SK-N-SH (cell line): ENCODE measurements around the gene ASTN2. TPM values are rescaled to one million over a fixed set of nuclear protein-coding genes. Genes with fewer than 3 reads are reported as not detected.

ENCODE experiments used
- CTCF ChIA-PET: fragments of 300-600, 350-600 bp; formaldehyde crosslinking; extraction: SDS; loops from one replicate; lab custom pipeline; 2021; lab: Yijun Ruan, JAX
- POLR2A ChIA-PET: fragments of 350-600 bp; sonication (Branson Sonifier 250); formaldehyde crosslinking; extraction: SDS; loops from one replicate; lab custom pipeline; 2020; ENCODE audit warnings: antibody characterized with exemption, inconsistent platforms; lab: Yijun Ruan, JAX
- DNase-seq: peaks from one replicate; pipeline ENCODE4 v3.0.0; 2012
- H2AFZ ChIP-seq: fragments of 200-600 bp; sonication (generic); 2 replicates; pipeline ENCODE4 v1.8.1; 2016; ENCODE audit warnings: antibody characterized with exemption, mild to moderate bottlenecking, low read depth
- H3F3A ChIP-seq: fragments of 200-600 bp; sonication (generic); replicated peaks from 2 replicates; pipeline ENCODE3; 2016; ENCODE audit warnings: antibody characterized with exemption, mild to moderate bottlenecking; ENCODE audit not compliant: insufficient read depth
- H3K27ac ChIP-seq, 2 experiments: fragments of 200-500 bp in 1 of 2; fragments of 200-600 bp in 1 of 2; sonication (Bioruptor generic) in 1 of 2; sonication (generic), shearing (Covaris generic) in 1 of 2; 2 replicates each; pipeline versions ENCODE4 v1.5.1 to v1.6.1; 2014 to 2016; ENCODE audit warnings: low read depth in 2 of 2, inconsistent platforms in 1 of 2, low read length in 1 of 2, mild to moderate bottlenecking in 1 of 2, mixed read lengths in 1 of 2
- H3K27me3 ChIP-seq: fragments of 200-600 bp; sonication (generic), shearing (Covaris generic); 2 replicates; pipeline ENCODE4 v1.6.1; 2016; ENCODE audit warnings: mixed run types; ENCODE audit not compliant: insufficient read depth
- H3K36me3 ChIP-seq, 2 experiments: fragments of 200-500 bp in 1 of 2; fragments of 200-600 bp in 1 of 2; sonication (Bioruptor generic) in 1 of 2; sonication (generic) in 1 of 2; replicated peaks in 1 of 2; 2 replicates each; pipeline versions ENCODE3 to v1.5.1; 2014 to 2016; ENCODE audit warnings: low read length in 1 of 2, mild to moderate bottlenecking in 1 of 2; ENCODE audit not compliant: insufficient read depth in 2 of 2, control insufficient read depth in 1 of 2
- H3K4me1 ChIP-seq, 2 experiments: fragments of 200-500 bp in 1 of 2; fragments of 200-600 bp in 1 of 2; sonication (Bioruptor generic) in 1 of 2; sonication (generic), shearing (Covaris generic) in 1 of 2; 2 replicates each; pipeline versions ENCODE4 v1.5.1 to v1.6.1; 2014 to 2016; ENCODE audit warnings: low read depth in 1 of 2, low read length in 1 of 2, mixed run types in 1 of 2; ENCODE audit not compliant: insufficient read depth in 2 of 2, control insufficient read depth in 1 of 2
- H3K4me2 ChIP-seq: fragments of 200-600 bp; sonication (generic), shearing (Covaris generic); 2 replicates; pipeline ENCODE4 v1.6.1; 2017; ENCODE audit warnings: mixed run types
- H3K4me3 ChIP-seq, 2 experiments: fragments of 200-500 bp in 1 of 2; fragments of 200-600 bp in 1 of 2; sonication (Bioruptor generic) in 1 of 2; sonication (generic), shearing (Covaris generic) in 1 of 2; 2 replicates each; pipeline versions ENCODE4 v1.5.1 to v1.8.1; 2014 to 2016; ENCODE audit warnings: low read depth in 2 of 2, inconsistent platforms in 1 of 2, low read length in 1 of 2, mild to moderate bottlenecking in 1 of 2, mixed read lengths in 1 of 2, moderate library complexity in 1 of 2
- H3K79me2 ChIP-seq: fragments of 200-600 bp; sonication (generic); 2 replicates; pipeline ENCODE4 v1.8.1; 2017; ENCODE audit warnings: mild to moderate bottlenecking; ENCODE audit not compliant: insufficient read depth
- H3K9ac ChIP-seq: fragments of 200-600 bp; sonication (generic); 2 replicates; pipeline ENCODE4 v1.6.1; 2017; ENCODE audit warnings: mixed run types
- H3K9me2 ChIP-seq: fragments of 200-600 bp; sonication (generic); 2 replicates; pipeline ENCODE4 v1.6.1; 2017; ENCODE audit warnings: mixed run types
- H3K9me3 ChIP-seq: fragments of 200-600 bp; sonication (generic); 2 replicates; pipeline ENCODE4 v1.6.1; 2017; ENCODE audit warnings: mixed run types, mild to moderate bottlenecking, moderate library complexity
- H4K20me1 ChIP-seq: fragments of 200-600 bp; sonication (generic); 2 replicates; pipeline ENCODE4 v1.6.1; 2017; ENCODE audit warnings: mild to moderate bottlenecking, mixed run types; ENCODE audit not compliant: insufficient read depth
- FOSL2 ChIP-seq: IDR thresholded peaks from 2 replicates; pipeline ENCODE4 v1.4.0; 2012; ENCODE audit warnings: low read depth, mild to moderate bottlenecking, moderate library complexity, borderline replicate concordance
- GATA2 ChIP-seq: sonication (generic); formaldehyde crosslinking; IDR thresholded peaks from 2 replicates; pipeline ENCODE4 v1.5.0; 2020; ENCODE audit warnings: mild to moderate bottlenecking, missing genetic modification reagents
- MEF2A ChIP-seq: IDR thresholded peaks from 2 replicates; pipeline ENCODE4 v1.4.0; 2012; ENCODE audit warnings: low read depth, borderline replicate concordance
- MXI1 ChIP-seq: IDR thresholded peaks from 2 replicates; pipeline ENCODE4 v1.6.1; 2012; ENCODE audit warnings: mild to moderate bottlenecking, low read depth, low read length, improper control_type of control experiment
- POLR2AphosphoS5 ChIP-seq: IDR thresholded peaks from 2 replicates; pipeline ENCODE4 v1.6.1; 2012; ENCODE audit warnings: low read depth, low read length
- RCOR1 ChIP-seq: fragments of 150-350 bp; IDR thresholded peaks from 2 replicates; pipeline ENCODE4 v1.6.1; 2017; ENCODE audit warnings: antibody characterized with exemption, low read length
- RFX5 ChIP-seq: IDR thresholded peaks from 2 replicates; pipeline ENCODE4 v1.6.1; 2012; ENCODE audit warnings: mild to moderate bottlenecking, improper control_type of control experiment, low read length
- SMC3 ChIP-seq: IDR thresholded peaks from 2 replicates; pipeline ENCODE4 v1.6.1; 2012; ENCODE audit warnings: low read depth, low read length, improper control_type of control experiment
- TAF1 ChIP-seq: IDR thresholded peaks from 2 replicates; pipeline ENCODE4 v1.6.1; 2012; ENCODE audit warnings: low read depth, mild to moderate bottlenecking, low read length, moderate library complexity, borderline replicate concordance
- TCF12 ChIP-seq: IDR thresholded peaks from 2 replicates; pipeline ENCODE4 v1.4.0; 2012
- WGBS: methylation state at CpG from one replicate; pipeline ENCODE4 v1.1.6; 2017; ENCODE audit warnings: low lambda C conversion rate; 5-methylcytosine and 5-hydroxymethylcytosine counted together
- polyA plus RNA-seq, 3 experiments: library from polyadenylated mRNA; depleted of rRNA; stranded (reverse); fragments of >200 nt; gene quantifications; 2 replicates each; pipeline ENCODE4 v1.2.3, GENCODE V29; 2012
- TF ChIP-seq, protein P1 (sequence below): IDR thresholded peaks from 2 replicates; pipeline ENCODE4 v1.6.1; 2012; ENCODE audit warnings: mild to moderate bottlenecking, low read depth, low read length, moderate library complexity
- TF ChIP-seq, protein P2 (sequence below): IDR thresholded peaks from 2 replicates; pipeline ENCODE4 v1.4.0; 2012; ENCODE audit warnings: low read depth, borderline replicate concordance
- TF ChIP-seq, protein P3 (sequence below): IDR thresholded peaks from 2 replicates; pipeline ENCODE4 v1.4.0; 2012; ENCODE audit warnings: low read depth, borderline replicate concordance

The ASTN2 gene
- polyA plus RNA-seq, 1 of the 3 experiments (the other 2 are of a cell fraction): 6.6 TPM

DNA sequence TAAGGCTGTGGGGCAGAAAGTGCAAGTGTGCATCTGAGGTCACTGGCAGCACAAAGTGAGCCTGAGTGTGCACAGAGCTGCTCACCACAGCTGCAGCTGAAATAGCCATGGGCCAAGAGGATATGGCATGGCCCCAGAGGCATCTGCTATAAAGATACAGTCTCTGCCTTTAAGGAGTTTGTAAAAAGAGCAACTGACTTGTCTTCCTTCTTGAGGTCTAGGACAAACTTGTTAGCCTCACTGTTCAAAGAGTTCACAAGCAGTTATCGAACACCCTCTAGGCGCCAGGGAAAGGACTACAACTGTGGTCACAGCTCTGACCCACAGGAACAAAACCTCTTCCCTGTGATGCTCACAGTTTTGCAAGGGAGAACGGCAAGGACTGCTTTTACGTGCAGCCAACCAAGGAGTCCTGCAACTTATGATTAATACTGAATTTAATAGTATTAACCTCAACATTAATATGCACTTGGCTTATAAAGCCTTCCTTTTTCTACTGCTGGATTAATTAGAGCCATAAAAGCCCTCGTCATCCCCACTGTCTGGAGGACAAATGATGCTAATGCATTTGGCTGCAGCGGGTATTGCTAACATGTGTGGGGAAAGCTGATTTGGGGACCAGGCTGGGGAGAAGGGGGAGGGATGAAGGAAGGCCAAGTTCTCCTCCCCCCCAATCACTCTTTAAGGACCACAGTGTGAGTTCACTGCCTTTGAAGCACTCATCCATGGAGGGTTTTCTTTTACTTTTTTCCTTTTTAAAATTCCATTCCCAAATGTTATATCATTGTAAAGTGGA lies 917.6 kb downstream of the ASTN2 start:
- no peaks in the 10 kb centered on the region for H3K9me2 ChIP-seq
- H3K27me3 ChIP-seq: no peaks in the 10 kb centered on the region
- no peaks in the 10 kb centered on the region for H3K9me3 ChIP-seq
- no peak for DNase-seq
- H3F3A ChIP-seq: no peaks in the 10 kb centered on the region
- H3K4me1 ChIP-seq: peaks cover 8 to 12% of the 10 kb centered on the region in 2 experiments; a peak in 2 of 4 replicates
- WGBS: 99% methylated on average over 6 of the region's 6 CpGs
- no peak overlapping the region for H3K9ac ChIP-seq
- CTCF ChIA-PET: interaction anchor here (0.6 to 1.0 kb wide), 2 partner anchors 13 to 790 kb away, joined by 3 read pairs; no protein-coding TSS in a partner anchor
- no peak overlapping the region; a peak in 1 of 4 replicates for H3K27ac ChIP-seq
- H3K4me3 ChIP-seq: no peak overlapping the region
- no peaks in the 10 kb centered on the region for H3K79me2 ChIP-seq
- POLR2A ChIA-PET: no interaction called here
- no peaks in the 10 kb centered on the region for H3K36me3 ChIP-seq
- no peak overlapping the region for H3K4me2 ChIP-seq
- H2AFZ ChIP-seq: no peak overlapping the region
- TF ChIP-seq SMC3 (no peak), GATA2 (CRISPR knock-in tag) (no peak), MXI1 (no peak)
- TF ChIP-seq, protein P1, sequence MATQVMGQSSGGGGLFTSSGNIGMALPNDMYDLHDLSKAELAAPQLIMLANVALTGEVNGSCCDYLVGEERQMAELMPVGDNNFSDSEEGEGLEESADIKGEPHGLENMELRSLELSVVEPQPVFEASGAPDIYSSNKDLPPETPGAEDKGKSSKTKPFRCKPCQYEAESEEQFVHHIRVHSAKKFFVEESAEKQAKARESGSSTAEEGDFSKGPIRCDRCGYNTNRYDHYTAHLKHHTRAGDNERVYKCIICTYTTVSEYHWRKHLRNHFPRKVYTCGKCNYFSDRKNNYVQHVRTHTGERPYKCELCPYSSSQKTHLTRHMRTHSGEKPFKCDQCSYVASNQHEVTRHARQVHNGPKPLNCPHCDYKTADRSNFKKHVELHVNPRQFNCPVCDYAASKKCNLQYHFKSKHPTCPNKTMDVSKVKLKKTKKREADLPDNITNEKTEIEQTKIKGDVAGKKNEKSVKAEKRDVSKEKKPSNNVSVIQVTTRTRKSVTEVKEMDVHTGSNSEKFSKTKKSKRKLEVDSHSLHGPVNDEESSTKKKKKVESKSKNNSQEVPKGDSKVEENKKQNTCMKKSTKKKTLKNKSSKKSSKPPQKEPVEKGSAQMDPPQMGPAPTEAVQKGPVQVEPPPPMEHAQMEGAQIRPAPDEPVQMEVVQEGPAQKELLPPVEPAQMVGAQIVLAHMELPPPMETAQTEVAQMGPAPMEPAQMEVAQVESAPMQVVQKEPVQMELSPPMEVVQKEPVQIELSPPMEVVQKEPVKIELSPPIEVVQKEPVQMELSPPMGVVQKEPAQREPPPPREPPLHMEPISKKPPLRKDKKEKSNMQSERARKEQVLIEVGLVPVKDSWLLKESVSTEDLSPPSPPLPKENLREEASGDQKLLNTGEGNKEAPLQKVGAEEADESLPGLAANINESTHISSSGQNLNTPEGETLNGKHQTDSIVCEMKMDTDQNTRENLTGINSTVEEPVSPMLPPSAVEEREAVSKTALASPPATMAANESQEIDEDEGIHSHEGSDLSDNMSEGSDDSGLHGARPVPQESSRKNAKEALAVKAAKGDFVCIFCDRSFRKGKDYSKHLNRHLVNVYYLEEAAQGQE: no peak
- no peaks in the 10 kb centered on the region for H4K20me1 ChIP-seq

DNA sequence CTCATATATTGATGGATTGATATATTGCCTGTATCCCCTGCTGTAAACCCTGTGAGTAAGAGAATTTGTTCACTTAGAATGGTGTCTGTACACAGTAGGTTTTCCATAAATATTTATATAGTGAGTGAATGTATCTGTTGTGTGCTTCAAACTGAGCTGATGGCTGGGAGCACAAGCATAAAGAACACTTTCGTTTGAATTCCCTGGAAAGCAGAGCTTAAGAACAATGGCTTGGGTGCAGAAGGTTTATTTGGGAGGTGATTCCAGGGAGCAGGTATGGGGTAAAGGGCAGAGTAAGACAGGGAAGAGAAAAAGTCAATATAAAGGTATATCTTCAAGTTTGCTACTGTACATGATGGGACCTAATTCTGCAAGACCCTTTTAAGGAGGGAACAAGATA lies 918.7 kb downstream of the ASTN2 start:
- ChIA-PET CTCF (interaction anchor here (1.0 to 1.9 kb wide), 4 partner anchors 12 to 151 kb away, joined by 3 to 4 read pairs (median 3); no protein-coding TSS in a partner anchor), POLR2A (no interaction called here)
- Histone ChIP-seq H3K4me1 (peaks cover 12 to 15% of the 10 kb centered on the region in 2 experiments; a peak in 3 of 4 replicates), H4K20me1 (no peaks in the 10 kb centered on the region), H3K79me2 (no peaks in the 10 kb centered on the region), H3K27ac (no peak overlapping the region), H3K27me3 (no peaks in the 10 kb centered on the region), H3K36me3 (no peaks in the 10 kb centered on the region), H2AFZ (no peak overlapping the region), H3K9me2 (no peaks in the 10 kb centered on the region), H3K4me3 (no peak overlapping the region), H3K4me2 (no peak overlapping the region), H3K9me3 (no peaks in the 10 kb centered on the region), H3K9ac (no peak overlapping the region), H3F3A (no peaks in the 10 kb centered on the region)
- TF ChIP-seq TAF1 (no peak), MEF2A (no peak), MXI1 (no peak), RCOR1 (no peak), TCF12 (no peak), RFX5 (no peak), POLR2AphosphoS5 (no peak), FOSL2 (no peak)
- TF ChIP-seq, protein P2, sequence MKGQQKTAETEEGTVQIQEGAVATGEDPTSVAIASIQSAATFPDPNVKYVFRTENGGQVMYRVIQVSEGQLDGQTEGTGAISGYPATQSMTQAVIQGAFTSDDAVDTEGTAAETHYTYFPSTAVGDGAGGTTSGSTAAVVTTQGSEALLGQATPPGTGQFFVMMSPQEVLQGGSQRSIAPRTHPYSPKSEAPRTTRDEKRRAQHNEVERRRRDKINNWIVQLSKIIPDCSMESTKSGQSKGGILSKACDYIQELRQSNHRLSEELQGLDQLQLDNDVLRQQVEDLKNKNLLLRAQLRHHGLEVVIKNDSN: no peak
- TF ChIP-seq, protein P3, sequence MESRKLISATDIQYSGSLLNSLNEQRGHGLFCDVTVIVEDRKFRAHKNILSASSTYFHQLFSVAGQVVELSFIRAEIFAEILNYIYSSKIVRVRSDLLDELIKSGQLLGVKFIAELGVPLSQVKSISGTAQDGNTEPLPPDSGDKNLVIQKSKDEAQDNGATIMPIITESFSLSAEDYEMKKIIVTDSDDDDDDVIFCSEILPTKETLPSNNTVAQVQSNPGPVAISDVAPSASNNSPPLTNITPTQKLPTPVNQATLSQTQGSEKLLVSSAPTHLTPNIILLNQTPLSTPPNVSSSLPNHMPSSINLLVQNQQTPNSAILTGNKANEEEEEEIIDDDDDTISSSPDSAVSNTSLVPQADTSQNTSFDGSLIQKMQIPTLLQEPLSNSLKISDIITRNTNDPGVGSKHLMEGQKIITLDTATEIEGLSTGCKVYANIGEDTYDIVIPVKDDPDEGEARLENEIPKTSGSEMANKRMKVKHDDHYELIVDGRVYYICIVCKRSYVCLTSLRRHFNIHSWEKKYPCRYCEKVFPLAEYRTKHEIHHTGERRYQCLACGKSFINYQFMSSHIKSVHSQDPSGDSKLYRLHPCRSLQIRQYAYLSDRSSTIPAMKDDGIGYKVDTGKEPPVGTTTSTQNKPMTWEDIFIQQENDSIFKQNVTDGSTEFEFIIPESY: no peak
- 85% methylated on average over 1 of the region's 1 CpG for whole genome bisulfite sequencing
- no peak for DNase-seq
